Upper lobe of right lung (tissue), 1 donor: ENCODE data around the gene ZSWIM6. TPM values are rescaled to one million over a fixed set of nuclear protein-coding genes. Genes with fewer than 3 reads are reported as not detected.

Experiments used
- ATAC-seq: fragments of 200-7000 bp; cut with Tn5 transposase; one replicate; pipeline ENCODE4 v1.9.1; 2020; ENCODE audit warnings: mild to moderate bottlenecking, moderate library complexity
- DNase-seq: peaks from one replicate; pipeline ENCODE4 v3.0.0-alpha.2; 2020
- H3K27ac ChIP-seq: fragments of 200-600 bp; one replicate; pipeline ENCODE4 v1.8.0; 2022
- H3K27me3 ChIP-seq: fragments of 200-600 bp; one replicate; pipeline ENCODE4 v1.8.0; 2022; ENCODE audit warnings: mild to moderate bottlenecking
- H3K36me3 ChIP-seq: fragments of 200-600 bp; one replicate; pipeline ENCODE4 v1.8.0; 2022
- H3K4me1 ChIP-seq: fragments of 200-600 bp; one replicate; pipeline ENCODE4 v1.8.0; 2022
- H3K4me3 ChIP-seq: fragments of 200-600 bp; one replicate; pipeline ENCODE4 v1.8.0; 2022; ENCODE audit warnings: mild to moderate bottlenecking
- H3K9me3 ChIP-seq: fragments of 200-600 bp; one replicate; pipeline ENCODE4 v1.8.0; 2022
- CTCF ChIP-seq: fragments of 200-600 bp; IDR thresholded peaks from one replicate; pipeline ENCODE4 v1.8.0; 2022; ENCODE audit warnings: antibody characterized with exemption
- intact Hi-C: fragments of 100-400 bp; cut with DNase I; formaldehyde crosslinking; loops from one replicate; pipeline ENCODE4 v1.11.0; 2022
- total RNA-seq: library from RNA; stranded (reverse); fragmentation: NEBNext Ultra II Directional; extraction: Animal tissue kit (Norgen Biotek cat#: 25700); gene quantifications from one replicate; pipeline ENCODE4 v1.2.1, GENCODE V29; 2021
- donor health status: DM: no; HTN: yes; CAD: no; lungs with severe emphysema.

ZSWIM6 gene
- total RNA-seq, 1 donor from 2014 or later: 15.7 TPM

GRCh38 chr5:61350535-61350934, 18.5 kb downstream of the ZSWIM6 start:
- ATAC-seq: no peak
- TF ChIP-seq CTCF: no peak
- no peak for DNase-seq
- no peaks in the 10 kb centered on the region for H3K27me3 ChIP-seq
- H3K36me3 ChIP-seq: no peaks in the 10 kb centered on the region
- no peak overlapping the region for H3K4me3 ChIP-seq
- intact Hi-C loops: no loop called here
- H3K9me3 ChIP-seq: no peaks in the 10 kb centered on the region
- H3K27ac ChIP-seq: no peak overlapping the region
- H3K4me1 ChIP-seq: peaks cover 5% of the 10 kb centered on the region

- DNase-seq (no peak), ATAC-seq (peak; percentile 38)
- no peak overlapping the region for H3K4me3 ChIP-seq
- no peak for TF ChIP-seq CTCF
- no peaks in the 10 kb centered on the region for H3K27me3 ChIP-seq
- H3K36me3 ChIP-seq: no peaks in the 10 kb centered on the region
- peaks cover 5% of the 10 kb centered on the region for H3K4me1 ChIP-seq
- intact Hi-C loops: no loop called here
- H3K9me3 ChIP-seq: no peaks in the 10 kb centered on the region
- no peak overlapping the region for H3K27ac ChIP-seq
Measured at GRCh38 chr5:61351733-61352132, 19.7 kb downstream of the ZSWIM6 start.

- no peak for TF ChIP-seq CTCF
- no peaks in the 10 kb centered on the region for H3K36me3 ChIP-seq
- ATAC-seq: no peak
Measured at GRCh38 chr5:61352180-61352579, 20.1 kb downstream of the ZSWIM6 start.

GRCh38 chr5:61352612-61353156, 20.6 kb downstream of the ZSWIM6 start:
- intact Hi-C loops: no loop called here
- Histone ChIP-seq H3K36me3 (no peaks in the 10 kb centered on the region), H3K4me1 (peaks cover 5% of the 10 kb centered on the region), H3K27me3 (no peaks in the 10 kb centered on the region), H3K27ac (no peak overlapping the region), H3K9me3 (no peaks in the 10 kb centered on the region), H3K4me3 (no peak overlapping the region)
- TF ChIP-seq CTCF: no peak
- DNase-seq (no peak), ATAC-seq (no peak)

More at GRCh38 chr5:61352180-61352579, 20.1 kb downstream of the ZSWIM6 start:
- no peak overlapping the region for H3K4me3 ChIP-seq
- intact Hi-C loops: no loop called here
- no peaks in the 10 kb centered on the region for H3K9me3 ChIP-seq
- H3K4me1 ChIP-seq: peaks cover 5% of the 10 kb centered on the region
- H3K27ac ChIP-seq: no peak overlapping the region
- no peak for DNase-seq
- H3K27me3 ChIP-seq: no peaks in the 10 kb centered on the region

GRCh38 chr5:61353293-61353692, 21.2 kb downstream of the ZSWIM6 start:
- no peak overlapping the region for H3K27ac ChIP-seq
- no peaks in the 10 kb centered on the region for H3K27me3 ChIP-seq
- TF ChIP-seq CTCF: no peak
- no peaks in the 10 kb centered on the region for H3K36me3 ChIP-seq
- peaks cover 1% of the 10 kb centered on the region for H3K4me1 ChIP-seq
- H3K9me3 ChIP-seq: no peaks in the 10 kb centered on the region
- no peak for DNase-seq
- intact Hi-C loops: no loop called here
- H3K4me3 ChIP-seq: no peak overlapping the region
- ATAC-seq: no peak

GRCh38 chr5:61354199-61354598, 22.1 kb downstream of the ZSWIM6 start:
- intact Hi-C loops: no loop called here
- H3K4me3 ChIP-seq: no peak overlapping the region
- no peak overlapping the region for H3K27ac ChIP-seq
- H3K36me3 ChIP-seq: no peaks in the 10 kb centered on the region
- no peaks in the 10 kb centered on the region for H3K4me1 ChIP-seq
- H3K9me3 ChIP-seq: no peaks in the 10 kb centered on the region
- ATAC-seq: no peak
- H3K27me3 ChIP-seq: no peaks in the 10 kb centered on the region
- no peak for TF ChIP-seq CTCF
- no peak for DNase-seq
